Inferior parietal cortex (tissue), 1 donor: ENCODE results near the gene SH3RF3.
A peak's percentile ranks its signal among the peaks of the same experiment; 100 is the strongest.

ENCODE experiments used
- DNase-seq: peaks from one replicate; pipeline ENCODE4 v3.0.0-alpha.2; 2016; ENCODE audit errors: extremely low spot score

The SH3RF3 gene

GRCh38 chr2:109375131-109375561 is 246.1 kb downstream of the SH3RF3 start:
- DNase-seq, result no peak

GRCh38 chr2:109375656-109376055 is 246.7 kb downstream of the SH3RF3 start:
- no peak for DNase-seq

- no peak for DNase-seq
Observed at GRCh38 chr2:109376115-109376514, 247.1 kb downstream of the SH3RF3 start.

GRCh38 chr2:109376796-109377495 is 247.9 kb downstream of the SH3RF3 start:
- no peak for DNase-seq

- DNase-seq, result no peak
Observed at GRCh38 chr2:109377976-109378375, 249.0 kb downstream of the SH3RF3 start.

GRCh38 chr2:109378682-109379081 is 249.7 kb downstream of the SH3RF3 start:
- no peak for DNase-seq

GRCh38 chr2:109379507-109379906 is 250.5 kb downstream of the SH3RF3 start:
- no peak for DNase-seq

- DNase-seq, result no peak
Observed at GRCh38 chr2:109380502-109381326, 251.7 kb downstream of the SH3RF3 start.

- no peak for DNase-seq
Observed at GRCh38 chr2:109381327-109381820, 252.4 kb downstream of the SH3RF3 start.

- no peak for DNase-seq
Observed at GRCh38 chr2:109382226-109382895, 253.4 kb downstream of the SH3RF3 start.

- peak; percentile 57 for DNase-seq
Observed at GRCh38 chr2:109382951-109383350, 253.9 kb downstream of the SH3RF3 start.

- DNase-seq, result no peak
Observed at GRCh38 chr2:109383505-109384307, 254.7 kb downstream of the SH3RF3 start.

GRCh38 chr2:109384308-109385271 is 255.6 kb downstream of the SH3RF3 start:
- no peak for DNase-seq

- no peak for DNase-seq
Observed at GRCh38 chr2:109385506-109385905, 256.5 kb downstream of the SH3RF3 start.

GRCh38 chr2:109386004-109386695 is 257.1 kb downstream of the SH3RF3 start:
- no peak for DNase-seq

- no peak for DNase-seq
Observed at GRCh38 chr2:109387221-109387735, 258.3 kb downstream of the SH3RF3 start.

- DNase-seq, result no peak
Observed at GRCh38 chr2:109387778-109388469, 258.9 kb downstream of the SH3RF3 start.

GRCh38 chr2:109391243-109391642 is 262.2 kb downstream of the SH3RF3 start:
- DNase-seq, result no peak

GRCh38 chr2:109392140-109392539 is 263.1 kb downstream of the SH3RF3 start:
- DNase-seq, result no peak
